Measurements from ENCODE around the gene MAT2B. TPM values are rescaled to one million over a fixed set of nuclear protein-coding genes. Genes with fewer than 3 reads are reported as not detected.

The MAT2B gene
- total RNA-seq, 1 experiment from 2014 or later, result 25.1 TPM

GRCh38 chr5:163473635-163474243, 31.7 kb upstream of the MAT2B start:
- intact Hi-C loops (cut with micrococcal nuclease; ENCODE audit: unreplicated experiment), result no loop called here
- peaks cover 1% of the 10 kb centered on the region for H3K36me3 ChIP-seq (ENCODE audit: control insufficient read depth, insufficient read depth, low read length)
- CTCF ChIA-PET, result no interaction called here

GRCh38 chr5:163475411-163475810, 30.0 kb upstream of the MAT2B start:
- Mint-ChIP-seq H3K4me1 (ENCODE audit: low read depth, unreplicated experiment) (no peaks in the 10 kb centered on the region), H3K4me3 (ENCODE audit: unreplicated experiment) (no peak overlapping the region), H3K9me3 (ENCODE audit: unreplicated experiment) (no peaks in the 10 kb centered on the region), H3K36me3 (ENCODE audit: insufficient read depth, unreplicated experiment) (peaks cover 70% of the 10 kb centered on the region), H3K27ac (ENCODE audit: unreplicated experiment) (no peak overlapping the region), H3K27me3 (ENCODE audit: insufficient read depth, unreplicated experiment) (no peaks in the 10 kb centered on the region)
- no peak for DNase-seq
- no TSS peak for BruUV-seq (replicated peaks)
- intact Hi-C loops (cut with micrococcal nuclease; ENCODE audit: unreplicated experiment), result no loop called here
- Histone ChIP-seq H3K4me1 (no peaks in the 10 kb centered on the region), H3K36me3 (ENCODE audit: control insufficient read depth, insufficient read depth, low read length) (no peaks in the 10 kb centered on the region; the same call in 1 of the 2 replicates), H3K9me3 (no peaks in the 10 kb centered on the region), H3K27me3 (replicated peaks; ENCODE audit: control insufficient read depth, insufficient read depth, low read length) (no peaks in the 10 kb centered on the region), H3K4me3 (ENCODE audit: low read depth, low read length) (no peak overlapping the region)
- ChIA-PET CTCF (no interaction called here), POLR2A (no interaction called here)
- no peak for TF ChIP-seq CTCF (IDR thresholded peaks at IDR 0.05; ENCODE audit: insufficient read depth in 1 of 2, low read depth in 1 of 2, low read length in 1 of 2, severe bottlenecking in 1 of 2, unreplicated experiment in 1 of 2)

More at GRCh38 chr5:163473635-163474243, 31.7 kb upstream of the MAT2B start:
- no peak for DNase-seq
- H3K4me1 Mint-ChIP-seq (ENCODE audit: low read depth, unreplicated experiment), result no peaks in the 10 kb centered on the region
- H3K27me3 Mint-ChIP-seq (ENCODE audit: insufficient read depth, unreplicated experiment), result no peaks in the 10 kb centered on the region
- H3K4me3 Mint-ChIP-seq (ENCODE audit: unreplicated experiment), result no peak overlapping the region
- POLR2A ChIA-PET, result no interaction called here
- peaks cover 73% of the 10 kb centered on the region for H3K36me3 Mint-ChIP-seq (ENCODE audit: insufficient read depth, unreplicated experiment)
- no TSS peak for BruUV-seq (replicated peaks)
- no peaks in the 10 kb centered on the region for H3K9me3 ChIP-seq
- no peak overlapping the region for H3K4me3 ChIP-seq (ENCODE audit: low read depth, low read length)
- no peaks in the 10 kb centered on the region for H3K4me1 ChIP-seq
- H3K27me3 ChIP-seq (replicated peaks; ENCODE audit: control insufficient read depth, insufficient read depth, low read length), result no peaks in the 10 kb centered on the region
- H3K27ac Mint-ChIP-seq (ENCODE audit: unreplicated experiment), result no peak overlapping the region
- peak in 1 of 2 experiments; percentile 35 for TF ChIP-seq CTCF (IDR thresholded peaks at IDR 0.05; ENCODE audit: insufficient read depth in 1 of 2, low read depth in 1 of 2, low read length in 1 of 2, severe bottlenecking in 1 of 2, unreplicated experiment in 1 of 2)
- no peaks in the 10 kb centered on the region for H3K9me3 Mint-ChIP-seq (ENCODE audit: unreplicated experiment)

- Histone ChIP-seq H3K9me3 (no peaks in the 10 kb centered on the region), H3K36me3 (ENCODE audit: control insufficient read depth, insufficient read depth, low read length) (no peaks in the 10 kb centered on the region; the same call in 1 of the 2 replicates), H3K4me1 (no peaks in the 10 kb centered on the region), H3K27me3 (replicated peaks; ENCODE audit: control insufficient read depth, insufficient read depth, low read length) (no peaks in the 10 kb centered on the region), H3K4me3 (ENCODE audit: low read depth, low read length) (no peak overlapping the region)
- no peak for TF ChIP-seq CTCF (IDR thresholded peaks at IDR 0.05; ENCODE audit: insufficient read depth in 1 of 2, low read depth in 1 of 2, low read length in 1 of 2, severe bottlenecking in 1 of 2, unreplicated experiment in 1 of 2)
- Mint-ChIP-seq H3K36me3 (ENCODE audit: insufficient read depth, unreplicated experiment) (peaks cover 65% of the 10 kb centered on the region), H3K9me3 (ENCODE audit: unreplicated experiment) (no peaks in the 10 kb centered on the region), H3K27me3 (ENCODE audit: insufficient read depth, unreplicated experiment) (no peaks in the 10 kb centered on the region), H3K27ac (ENCODE audit: unreplicated experiment) (no peak overlapping the region), H3K4me3 (ENCODE audit: unreplicated experiment) (no peak overlapping the region), H3K4me1 (ENCODE audit: low read depth, unreplicated experiment) (no peaks in the 10 kb centered on the region)
- intact Hi-C loops (cut with micrococcal nuclease; ENCODE audit: unreplicated experiment), result no loop called here
- no peak for DNase-seq
- ChIA-PET CTCF (no interaction called here), POLR2A (no interaction called here)
- BruUV-seq (replicated peaks), result no TSS peak
Measured at GRCh38 chr5:163478126-163478981, 27.1 kb upstream of the MAT2B start.

Measured in Caco-2 (cell line).